GM21423 (cell line): Measurements from ENCODE around the gene VPS16.

Experiments
- ATAC-seq: cut with Tn5 transposase; IDR thresholded peaks from one replicate; pipeline ENCODE4 v1.9.1; 2021; ENCODE audit warnings: mild to moderate bottlenecking, moderate library complexity; ENCODE audit not compliant: unreplicated experiment

Gene VPS16

GRCh38 chr20:2833761-2834160, 6.8 kb upstream of the VPS16 start:
- no peak for ATAC-seq

- no peak for ATAC-seq
Measured at GRCh38 chr20:2834401-2835110, 6.0 kb upstream of the VPS16 start.

- ATAC-seq = no peak
Measured at GRCh38 chr20:2835331-2835796, 5.2 kb upstream of the VPS16 start.

- no peak for ATAC-seq
Measured at GRCh38 chr20:2836035-2836434, 4.5 kb upstream of the VPS16 start.

DNA sequence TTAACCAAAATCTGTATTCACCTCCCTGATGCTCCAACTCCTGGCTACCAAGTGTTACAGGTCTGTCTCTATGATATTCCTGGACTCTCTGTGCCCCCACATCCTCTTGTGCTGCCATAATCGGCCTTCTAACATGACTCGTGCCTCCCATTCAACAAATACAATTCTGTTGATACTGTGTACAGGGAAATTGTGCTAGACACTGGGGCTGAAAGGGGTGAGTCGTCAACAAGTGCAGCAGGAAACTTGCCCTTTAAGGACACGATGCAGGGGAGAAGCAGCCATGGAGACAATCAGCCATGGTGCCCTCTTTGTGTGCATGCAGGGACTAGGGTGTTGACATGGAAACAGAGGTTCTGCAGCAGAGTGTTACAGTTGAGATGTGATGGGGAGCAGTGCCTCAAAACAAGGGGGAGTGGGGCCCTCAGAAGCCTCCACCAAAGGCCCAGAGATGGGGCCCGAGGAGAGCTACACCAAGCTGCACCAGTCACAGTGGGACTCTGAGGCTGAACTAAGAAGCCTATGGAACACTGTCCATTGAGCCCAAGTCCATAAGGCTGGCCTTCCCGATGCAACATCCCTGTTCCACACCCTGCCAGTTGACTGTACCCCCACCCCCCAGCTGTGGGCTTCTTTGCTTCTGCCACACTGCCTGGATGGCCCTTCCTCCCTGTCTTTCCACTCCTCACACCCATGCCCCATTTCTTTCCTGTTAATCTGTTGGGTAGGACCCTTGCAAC, 3.2 kb upstream of the VPS16 start:
- no peak for ATAC-seq

- ATAC-seq = no peak
Measured at GRCh38 chr20:2838170-2838797, 2.3 kb upstream of the VPS16 start.

DNA sequence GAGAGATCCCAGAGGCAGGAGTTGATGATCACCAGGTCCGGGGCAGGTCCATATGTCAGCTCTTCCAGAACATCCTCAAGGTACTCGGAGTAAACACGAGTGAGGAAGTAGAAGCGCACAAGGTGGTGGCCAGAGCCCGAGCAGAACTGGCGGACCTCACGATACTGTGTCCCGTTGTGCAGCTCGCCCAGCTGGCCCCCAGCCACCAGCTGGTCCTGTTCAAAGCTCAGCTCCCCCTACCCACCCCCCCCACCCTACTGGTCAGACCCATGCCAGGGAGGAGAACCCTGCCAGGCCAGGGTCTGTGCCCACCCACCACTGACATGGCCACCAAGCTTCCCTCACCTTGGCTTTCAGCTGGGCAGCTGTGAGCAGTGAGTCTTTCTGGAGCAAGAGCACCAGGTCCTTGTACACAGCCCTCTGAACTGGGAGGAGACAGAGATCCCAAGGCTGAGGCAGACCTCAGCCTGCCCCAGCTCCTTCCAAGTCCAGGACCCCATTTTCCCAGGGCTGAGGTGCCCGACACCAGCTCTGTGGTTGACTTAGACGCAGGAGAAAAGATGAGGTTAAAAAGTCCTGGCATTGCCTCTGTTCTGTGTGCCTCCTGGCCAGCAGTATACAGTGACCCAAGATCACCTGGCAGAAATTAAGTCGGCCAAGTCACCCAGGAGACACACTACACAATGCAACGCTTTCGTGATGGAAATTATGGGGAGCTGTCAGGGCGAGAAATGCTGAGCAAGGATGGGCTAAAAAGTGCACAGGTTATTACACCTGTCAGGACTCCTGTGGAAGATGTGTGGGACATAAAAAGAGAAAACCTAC, 1.5 kb upstream of the VPS16 start:
- ATAC-seq = no peak

- ATAC-seq = no peak
Measured at GRCh38 chr20:2839732-2840137, 810 bp upstream of the VPS16 start.

DNA sequence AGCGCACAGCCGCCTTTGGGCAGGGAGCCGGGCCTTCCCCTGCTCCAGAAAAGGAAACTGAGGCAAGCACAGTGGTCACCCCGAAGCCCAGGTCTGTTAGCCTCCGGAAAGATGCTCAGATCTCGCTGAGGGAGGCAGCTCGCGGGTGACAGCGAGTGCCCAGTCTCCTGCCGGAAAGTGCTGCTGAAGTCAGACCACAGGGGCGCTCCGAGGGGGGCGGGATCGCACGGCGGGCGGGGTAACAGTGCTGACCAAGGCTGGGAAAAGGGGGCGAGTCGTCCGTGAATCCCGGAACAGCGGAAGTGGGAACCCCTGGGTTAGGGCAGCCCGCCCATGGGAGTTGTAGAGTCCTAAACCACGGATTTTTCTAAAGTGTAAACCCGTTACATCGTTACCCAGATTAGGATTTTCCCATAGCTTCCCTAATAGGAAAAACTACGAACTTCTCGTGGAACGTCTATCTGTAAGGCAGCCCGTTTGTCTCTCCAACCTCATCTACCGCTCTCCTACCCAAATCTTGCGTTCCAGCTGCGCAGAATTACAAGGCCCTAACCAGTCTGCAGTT, 504 bp downstream of the VPS16 start:
- peak; percentile 36 for ATAC-seq

DNA sequence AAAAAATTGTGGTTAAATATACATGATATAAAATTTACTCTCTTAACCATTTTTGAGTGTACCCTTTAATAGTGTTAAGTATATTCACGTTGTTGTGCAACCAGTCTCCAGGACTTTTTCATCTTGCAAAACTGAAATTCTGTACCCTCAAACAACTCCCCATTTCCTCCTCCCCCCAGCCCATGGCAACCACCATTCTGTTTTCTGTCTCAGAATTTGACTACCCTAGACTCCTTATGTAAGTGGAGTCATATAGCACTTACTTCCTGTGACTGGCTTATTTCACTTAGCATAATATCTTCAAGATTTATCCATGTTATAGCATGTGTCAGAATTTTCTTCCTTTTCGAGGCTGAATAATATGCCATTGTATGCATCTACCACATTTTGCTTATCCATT, 5.1 kb downstream of the VPS16 start:
- no peak for ATAC-seq

- no peak for ATAC-seq
Measured at GRCh38 chr20:2846698-2847097, 6.2 kb downstream of the VPS16 start.

GRCh38 chr20:2847802-2848201, 7.3 kb downstream of the VPS16 start:
- no peak for ATAC-seq

- ATAC-seq = no peak
Measured at GRCh38 chr20:2849529-2849928, 9.0 kb downstream of the VPS16 start.

GRCh38 chr20:2851086-2851485, 10.5 kb downstream of the VPS16 start:
- ATAC-seq = no peak

DNA sequence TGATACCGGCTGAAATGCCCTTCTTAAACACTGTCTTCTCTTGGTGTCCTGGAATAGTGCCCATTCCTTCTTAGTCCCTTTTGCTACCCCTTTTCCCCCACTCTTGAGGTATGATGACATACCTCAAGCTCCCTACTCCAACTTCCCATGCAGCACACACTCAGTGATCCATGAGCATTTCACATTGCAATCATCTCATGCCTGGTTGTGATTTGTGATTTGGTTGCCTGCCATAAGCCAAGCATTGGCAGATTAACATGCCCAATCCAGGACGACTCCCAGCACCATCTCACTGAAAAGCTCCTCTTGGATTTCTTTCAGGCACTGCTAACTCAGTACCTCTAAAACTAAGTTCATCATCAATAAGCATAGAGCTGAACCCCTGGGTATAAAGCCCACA, 18.0 kb downstream of the VPS16 start:
- no peak for ATAC-seq

DNA sequence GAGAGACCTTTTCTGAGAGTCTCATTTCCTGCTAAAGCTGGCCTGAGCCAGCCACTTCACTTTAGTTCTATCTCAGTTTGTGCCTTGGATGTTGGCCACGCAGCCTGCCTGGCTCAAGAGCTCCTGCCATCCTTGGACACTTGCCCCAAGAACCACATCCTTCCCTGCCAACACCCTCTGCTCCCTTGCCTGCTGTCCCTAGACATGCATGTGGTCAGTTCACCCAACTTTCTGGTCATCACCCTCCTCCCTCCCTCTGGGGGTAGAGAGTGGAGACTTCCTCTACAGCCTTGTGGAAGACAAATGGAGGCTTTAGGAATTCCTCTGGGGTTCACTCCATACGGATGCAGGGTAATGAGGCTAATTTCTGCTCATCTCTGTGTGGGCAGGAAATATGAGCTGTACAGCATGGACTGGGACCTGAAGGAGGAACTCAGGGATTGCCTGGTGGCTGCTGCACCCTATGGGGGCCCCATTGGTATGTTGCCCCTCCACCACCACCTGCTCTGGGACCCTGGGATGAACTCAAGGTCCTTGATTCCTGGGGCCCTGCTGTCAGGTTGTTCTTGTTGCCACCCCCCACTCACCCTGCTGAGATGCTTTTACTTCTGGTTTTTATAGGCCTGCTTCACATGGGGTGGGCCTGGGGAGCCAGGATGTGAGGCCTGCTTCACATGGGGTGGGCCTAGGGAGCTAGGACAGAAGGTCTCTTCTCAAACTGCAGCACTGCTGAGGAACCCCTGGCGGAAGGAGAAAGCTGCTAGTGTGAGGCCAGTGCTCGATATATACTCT, 19.0 kb downstream of the VPS16 start:
- no peak for ATAC-seq

DNA sequence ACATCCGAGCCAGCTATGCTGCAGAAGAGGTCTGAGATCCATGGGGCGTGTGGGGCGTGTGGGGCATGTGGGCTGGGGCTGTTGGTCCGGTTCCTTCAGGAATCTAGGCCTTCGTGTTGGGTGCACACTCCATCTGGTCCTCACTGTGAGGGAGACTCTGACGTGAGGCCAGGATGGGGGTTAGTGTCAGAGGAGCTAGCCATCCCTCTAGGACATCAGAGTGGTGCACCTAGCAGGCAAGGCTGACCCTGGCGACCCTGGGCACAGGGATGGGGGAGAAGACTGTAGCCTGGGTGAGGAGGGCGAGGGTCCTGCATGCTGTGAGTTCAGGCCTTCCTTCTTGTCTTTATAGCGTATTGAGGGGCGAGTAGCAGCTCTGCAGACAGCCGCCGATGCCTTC, 24.1 kb downstream of the VPS16 start:
- no peak for ATAC-seq

GRCh38 chr20:2865101-2865500, 24.6 kb downstream of the VPS16 start:
- no peak for ATAC-seq

DNA sequence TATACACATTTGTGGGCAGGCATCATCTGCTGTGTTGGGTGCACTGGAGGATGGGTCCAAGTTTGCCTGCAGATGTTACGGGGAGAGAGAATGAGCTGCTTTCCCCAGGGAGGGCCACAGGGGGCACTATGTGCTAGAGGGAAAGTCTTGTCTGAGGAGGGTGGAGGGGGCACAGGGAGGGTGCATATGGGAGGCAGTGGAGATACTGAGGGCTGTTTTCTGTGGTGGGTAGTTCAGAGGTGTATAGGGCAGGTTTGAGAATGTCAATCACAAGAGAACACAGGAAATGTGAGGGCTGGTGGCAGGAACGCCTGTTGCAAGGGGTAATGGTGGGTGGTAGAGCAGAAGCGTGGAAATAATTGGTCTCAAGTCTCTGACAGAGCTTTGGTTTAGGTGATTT, 25.1 kb downstream of the VPS16 start:
- no peak for ATAC-seq

DNA sequence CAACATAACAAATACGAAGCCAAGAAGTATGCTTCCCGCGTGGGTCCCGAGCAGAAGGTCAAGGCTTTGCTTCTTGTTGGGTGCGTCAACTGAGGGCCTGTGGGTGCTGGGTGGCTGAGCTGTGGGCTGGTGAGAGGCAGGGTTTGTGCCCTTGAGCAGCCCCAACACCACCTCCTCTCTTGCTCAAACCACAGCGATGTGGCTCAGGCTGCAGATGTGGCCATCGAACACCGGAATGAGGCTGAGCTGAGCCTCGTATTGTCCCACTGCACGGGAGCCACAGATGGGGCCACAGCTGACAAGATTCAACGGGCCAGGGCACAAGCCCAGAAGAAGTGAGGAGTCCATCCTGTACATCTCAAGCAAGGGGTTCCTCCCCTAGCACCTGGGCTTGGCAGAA, 25.7 kb downstream of the VPS16 start:
- ATAC-seq = no peak
